H9 (cell line): ENCODE measurements around the gene VGLL2. TPM values are rescaled to one million over a fixed set of nuclear protein-coding genes. Genes with fewer than 3 reads are reported as not detected.

Source experiments
- DNase-seq: peaks from one replicate; pipeline ENCODE4 v3.0.0-alpha.2; 2017
- H2AFZ ChIP-seq: one replicate; pipeline ENCODE4 v1.6.1; 2013; ENCODE audit warnings: mild to moderate bottlenecking, low read length, control low read depth, moderate library complexity
- H2AK5ac ChIP-seq: 2 replicates; pipeline ENCODE4 v1.6.1; 2013; ENCODE audit warnings: low read length, control low read depth, mixed read lengths; ENCODE audit not compliant: insufficient read length
- H2BK120ac ChIP-seq: one replicate; pipeline ENCODE4 v1.6.1; 2013; ENCODE audit warnings: low read depth, mild to moderate bottlenecking, low read length, control low read depth, inconsistent platforms; ENCODE audit not compliant: poor library complexity, severe bottlenecking
- H2BK12ac ChIP-seq: 2 replicates; pipeline ENCODE4 v1.6.1; 2013; ENCODE audit warnings: low read length, control low read depth, mixed read lengths, low read depth; ENCODE audit not compliant: insufficient read length
- H2BK15ac ChIP-seq: 2 replicates; pipeline ENCODE4 v1.6.1; 2013; ENCODE audit warnings: low read depth, low read length, control low read depth
- H2BK20ac ChIP-seq: one replicate; pipeline ENCODE4 v1.6.1; 2013; ENCODE audit warnings: low read depth, mild to moderate bottlenecking, low read length, control low read depth, inconsistent platforms; ENCODE audit not compliant: poor library complexity, severe bottlenecking
- H2BK5ac ChIP-seq: 2 replicates; pipeline ENCODE4 v1.6.1; 2013; ENCODE audit warnings: low read length, control low read depth, mixed read lengths; ENCODE audit not compliant: insufficient read length
- H3K14ac ChIP-seq: 2 replicates; pipeline ENCODE4 v1.6.1; 2013; ENCODE audit warnings: low read length, control low read depth; ENCODE audit not compliant: insufficient read depth
- H3K18ac ChIP-seq: 2 replicates; pipeline ENCODE4 v1.6.1; 2013; ENCODE audit warnings: low read depth, mild to moderate bottlenecking, mixed read lengths, low read length, control low read depth; ENCODE audit not compliant: insufficient read length
- H3K23ac ChIP-seq: 2 replicates; pipeline ENCODE4 v1.6.1; 2013; ENCODE audit warnings: low read length, control low read depth, mixed read lengths, low read depth; ENCODE audit not compliant: insufficient read length
- H3K23me2 ChIP-seq: 2 replicates; pipeline ENCODE4 v1.6.1; 2013; ENCODE audit warnings: low read depth, mild to moderate bottlenecking, mixed read lengths, low read length, control low read depth; ENCODE audit not compliant: insufficient read length, poor library complexity, severe bottlenecking
- H3K27ac ChIP-seq: 2 replicates; pipeline ENCODE4 v1.5.1; 2013; ENCODE audit warnings: low read length, control low read depth, mixed read lengths, low read depth; ENCODE audit not compliant: insufficient read length
- H3K27me3 ChIP-seq: 2 replicates; pipeline ENCODE4 v1.6.1; 2013; ENCODE audit warnings: low read length, control low read depth, inconsistent platforms; ENCODE audit not compliant: insufficient read depth
- H3K4ac ChIP-seq: 2 replicates; pipeline ENCODE4 v1.6.1; 2013; ENCODE audit warnings: low read depth, mild to moderate bottlenecking, control low read depth, inconsistent platforms, low read length, moderate library complexity
- H3K4me1 ChIP-seq: 2 replicates; pipeline ENCODE4 v1.6.1; 2013; ENCODE audit warnings: low read length, control low read depth, inconsistent platforms; ENCODE audit not compliant: insufficient read depth
- H3K4me2 ChIP-seq: 2 replicates; pipeline ENCODE4 v1.6.1; 2013; ENCODE audit warnings: low read length, control low read depth, mixed read lengths; ENCODE audit not compliant: insufficient read length, insufficient read depth
- H3K56ac ChIP-seq: 2 replicates; pipeline ENCODE4 v1.6.1; 2013; ENCODE audit warnings: low read depth, mild to moderate bottlenecking, mixed read lengths, low read length, control low read depth; ENCODE audit not compliant: insufficient read length
- H3K79me1 ChIP-seq: 2 replicates; pipeline ENCODE4 v1.6.1; 2013; ENCODE audit warnings: low read depth, mild to moderate bottlenecking, moderate library complexity, low read length, control low read depth, inconsistent platforms; ENCODE audit not compliant: insufficient read depth, poor library complexity, severe bottlenecking
- H3K79me2 ChIP-seq: 2 replicates; pipeline ENCODE4 v1.6.1; 2013; ENCODE audit warnings: low read length, control low read depth, inconsistent platforms; ENCODE audit not compliant: insufficient read depth
- H3K9ac ChIP-seq: 2 replicates; pipeline ENCODE4 v1.6.1; 2013; ENCODE audit warnings: low read length, control low read depth, mixed read lengths; ENCODE audit not compliant: insufficient read length; ENCODE audit errors: extremely low read depth
- H3K9me3 ChIP-seq: one replicate; pipeline ENCODE4 v1.6.1; 2013; ENCODE audit warnings: low read depth, low read length, inconsistent platforms; ENCODE audit not compliant: control insufficient read depth
- H3T11ph ChIP-seq: one replicate; pipeline ENCODE4 v1.6.1; 2013; ENCODE audit warnings: mild to moderate bottlenecking, low read length, control low read depth, inconsistent platforms
- H4K20me1 ChIP-seq: one replicate; pipeline ENCODE4 v1.6.1; 2013; ENCODE audit not compliant: control insufficient read depth, insufficient read length, insufficient read depth
- H4K5ac ChIP-seq: 2 replicates; pipeline ENCODE4 v1.6.1; 2013; ENCODE audit warnings: low read depth, mild to moderate bottlenecking, mixed read lengths, low read length, control low read depth; ENCODE audit not compliant: insufficient read length
- H4K8ac ChIP-seq: replicated peaks from 2 replicates; pipeline ENCODE4 v1.6.1; 2013; ENCODE audit warnings: low read length, control low read depth, mixed read lengths, low read depth; ENCODE audit not compliant: insufficient read length
- H4K91ac ChIP-seq: 2 replicates; pipeline ENCODE4 v1.6.1; 2013; ENCODE audit warnings: low read depth, mild to moderate bottlenecking, moderate library complexity, mixed read lengths, low read length, control low read depth; ENCODE audit not compliant: insufficient read length
- H3K27ac Mint-ChIP-seq, 3 experiments: 2 replicates in 2 of 3; 3 replicates in 1 of 3; pipeline ENCODE4 v1.8.0; 2020 to 2021; ENCODE audit warnings: mixed read lengths in 3 of 3, mild to moderate bottlenecking in 1 of 3, moderate library complexity in 1 of 3
- H3K27me3 Mint-ChIP-seq: 2 replicates; pipeline ENCODE4 v1.8.0; 2021; ENCODE audit warnings: low read depth, mild to moderate bottlenecking, moderate library complexity, mixed read lengths
- H3K36me3 Mint-ChIP-seq, 3 experiments: 2 replicates in 2 of 3; 3 replicates in 1 of 3; pipeline ENCODE4 v1.8.0; 2020 to 2021; ENCODE audit warnings: low read depth in 3 of 3, mixed read lengths in 3 of 3; ENCODE audit not compliant: insufficient read depth in 1 of 3
- H3K4me1 Mint-ChIP-seq, 2 experiments: 2 replicates each; pipeline ENCODE4 v1.8.0; 2020; ENCODE audit warnings: mixed read lengths in 2 of 2
- H3K4me3 Mint-ChIP-seq, 2 experiments: 2 replicates in 1 of 2; 3 replicates in 1 of 2; pipeline ENCODE4 v1.8.0; 2020 to 2021; ENCODE audit warnings: mild to moderate bottlenecking in 2 of 2, mixed read lengths in 2 of 2, moderate library complexity in 1 of 2
- H3K9me3 Mint-ChIP-seq, 2 experiments: 2 replicates in 1 of 2; 3 replicates in 1 of 2; pipeline ENCODE4 v1.8.0; 2020; ENCODE audit warnings: mild to moderate bottlenecking in 2 of 2, mixed read lengths in 2 of 2, moderate library complexity in 1 of 2
- CTCF ChIP-seq: fragments of 200-600 bp; sonication (generic); conservative IDR thresholded peaks from 3 replicates; pipeline ENCODE4 v1.8.0; 2021; ENCODE audit warnings: antibody characterized with exemption, mild to moderate bottlenecking
- WGBS: extraction: QIAGEN DNeasy Blood & Tissue Kit; methylation state at CpG from one replicate; pipeline ENCODE4 v1.1.7; 2013; ENCODE audit warnings: missing lambda C conversion rate, low lambda C conversion rate, mixed read lengths; ENCODE audit not compliant: insufficient read length; ENCODE audit errors: extremely low coverage; 5-methylcytosine and 5-hydroxymethylcytosine counted together
- total RNA-seq: library from RNA; stranded (reverse); gene quantifications from 2 replicates; pipeline ENCODE4 v1.2.1, GENCODE V29; 2021

Gene VGLL2
- total RNA-seq, 1 experiment from 2014 or later: not detected

- Histone ChIP-seq H2BK12ac (no peak overlapping the region), H4K20me1 (no peaks in the 10 kb centered on the region), H4K8ac (no peak overlapping the region), H3K14ac (no peak overlapping the region), H2AK5ac (no peak overlapping the region), H3K79me2 (no peaks in the 10 kb centered on the region), H3K27me3 (peaks cover 59% of the 10 kb centered on the region), H2BK5ac (no peak overlapping the region), H3K4ac (no peak overlapping the region), H3K23ac (no peak overlapping the region), H3K79me1 (no peaks in the 10 kb centered on the region), H3T11ph (no peak overlapping the region), H3K27ac (no peak overlapping the region), H3K9me3 (no peaks in the 10 kb centered on the region), H3K9ac (no peak overlapping the region), H3K4me2 (peak overlapping the region; percentile 92), H3K4me1 (no peaks in the 10 kb centered on the region), H3K23me2 (peaks cover 12% of the 10 kb centered on the region), H2BK20ac (no peak overlapping the region), H4K5ac (no peak overlapping the region), H3K56ac (no peak overlapping the region), H2BK120ac (no peak overlapping the region), H4K91ac (no peak overlapping the region), H2AFZ (no peak overlapping the region), H3K18ac (no peak overlapping the region), H2BK15ac (no peak overlapping the region)
- peaks cover 16 to 33% of the 10 kb centered on the region in 2 experiments for H3K4me1 Mint-ChIP-seq
- H3K27ac Mint-ChIP-seq: no peak overlapping the region
- TF ChIP-seq CTCF: no peak
- no peak for DNase-seq
- H3K27me3 Mint-ChIP-seq: peaks cover 93% of the 10 kb centered on the region
- peak overlapping the region; percentile 69 to 92 for H3K4me3 Mint-ChIP-seq
- no CpG with 5 or more reads among the region's 8 CpGs for WGBS
- no peaks in the 10 kb centered on the region; a peak in 1 of 7 replicates for H3K36me3 Mint-ChIP-seq
- H3K9me3 Mint-ChIP-seq: no peaks in the 10 kb centered on the region; a peak in 1 of 5 replicates
Observed at GRCh38 chr6:117264369-117264691, 1.0 kb upstream of the VGLL2 start.
